HG03108 (cell line): ENCODE data around the gene WDR1.
A peak's percentile ranks its signal among the peaks of the same experiment; 100 is the strongest.

Source experiments
- ATAC-seq: cut with Tn5 transposase; IDR thresholded peaks from one replicate; pipeline ENCODE4 v1.9.1; 2021; ENCODE audit warnings: moderate library complexity; ENCODE audit not compliant: unreplicated experiment

WDR1 gene

DNA sequence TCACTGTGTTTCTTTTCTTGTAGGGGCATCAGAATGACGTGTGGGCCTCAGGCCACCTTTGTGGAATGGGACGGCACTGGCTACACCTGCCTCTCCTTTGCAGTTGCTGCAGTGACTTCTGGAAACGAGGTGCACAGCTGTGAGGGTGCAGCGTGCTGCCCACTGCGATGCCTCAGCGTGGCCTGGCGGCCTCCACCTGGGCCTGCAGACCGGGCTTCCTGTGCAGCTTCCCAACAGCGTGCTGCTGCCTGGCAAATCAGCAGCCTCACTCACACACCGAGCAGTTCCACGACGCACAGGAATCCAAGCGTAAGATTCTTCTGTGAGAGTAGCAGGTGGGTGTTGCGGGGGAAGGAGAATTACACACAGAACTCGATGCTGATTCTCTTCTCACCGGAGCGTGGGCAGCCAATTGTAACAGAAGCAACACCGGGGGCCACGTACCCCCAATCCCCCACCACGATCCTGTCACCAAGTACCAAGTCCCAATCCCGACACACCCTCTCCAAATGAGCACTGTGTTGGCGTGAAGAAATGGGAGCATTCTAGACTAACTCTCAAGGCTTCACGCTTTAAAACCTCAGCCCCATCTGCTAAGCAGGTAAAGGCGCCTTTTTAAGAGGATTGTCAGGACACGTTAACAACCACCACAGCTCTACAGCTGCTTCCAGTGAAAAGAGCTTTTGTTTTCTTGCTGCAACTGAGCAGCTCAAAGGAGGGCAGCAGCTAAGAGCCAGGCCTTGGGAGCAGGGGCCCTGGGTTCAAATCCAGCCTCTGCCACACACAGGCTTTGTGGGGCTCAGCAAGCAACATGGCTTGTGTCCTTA is 16.9 kb downstream of the WDR1 start:
- ATAC-seq: no peak

DNA sequence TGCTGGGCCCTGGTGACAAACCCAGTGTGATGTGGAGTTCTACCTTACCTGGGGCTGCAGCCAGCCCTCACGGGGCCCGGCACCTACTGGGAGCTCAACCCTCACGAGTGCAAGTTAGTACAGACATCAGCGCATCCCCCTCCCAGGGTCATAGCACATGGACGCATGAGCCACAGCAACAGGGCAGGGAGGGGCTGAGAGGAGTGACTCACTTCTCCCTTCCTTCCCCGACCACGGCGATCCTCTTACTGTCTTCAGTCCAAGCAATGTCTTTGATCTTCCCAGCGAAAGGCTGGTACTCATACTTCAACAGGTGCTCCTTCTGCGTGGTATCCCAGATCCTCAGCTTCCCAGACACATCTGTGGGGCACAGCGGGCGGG is 17.8 kb downstream of the WDR1 start:
- no peak for ATAC-seq

DNA sequence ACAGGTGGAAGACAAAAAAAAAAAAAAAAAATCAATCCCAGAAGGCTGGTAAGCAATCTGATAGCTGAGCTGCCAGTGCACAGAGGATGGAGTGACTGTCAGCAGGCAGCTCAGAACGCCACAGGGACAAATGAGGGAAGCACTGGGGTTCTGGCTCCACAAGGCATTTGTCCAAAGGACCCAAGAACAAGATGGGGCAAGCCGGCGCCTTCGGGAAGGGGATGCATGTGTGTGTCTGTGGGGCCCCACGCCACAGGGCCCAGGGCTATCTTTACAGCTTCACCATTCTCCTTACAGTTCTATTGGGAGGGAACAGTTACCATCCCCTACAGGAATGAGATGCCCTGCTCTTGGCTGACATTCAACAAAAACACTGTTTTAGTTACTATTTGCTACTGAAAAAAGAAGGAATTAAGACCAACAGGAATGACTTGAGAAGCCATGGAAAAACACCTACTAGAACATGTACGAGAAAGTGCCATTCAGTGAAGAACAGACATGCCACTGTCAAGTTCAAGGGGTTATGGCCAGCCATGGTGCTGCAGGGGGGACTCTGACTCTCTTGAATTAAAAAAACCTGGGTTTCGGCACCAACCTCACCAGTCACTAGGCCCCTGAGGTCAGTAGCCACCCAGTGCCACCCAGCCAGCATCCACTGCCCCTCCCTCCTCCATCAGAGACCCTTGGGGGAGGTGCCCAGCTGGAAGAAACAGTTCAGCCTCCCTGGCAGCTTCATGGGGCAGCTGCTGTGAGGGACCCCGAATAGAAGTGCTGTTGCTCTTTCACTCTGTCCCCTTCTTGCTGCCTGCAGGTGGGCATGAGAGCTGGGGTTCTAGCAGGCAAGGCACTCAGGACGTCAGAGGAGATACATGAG is 18.5 kb downstream of the WDR1 start:
- ATAC-seq: no peak

DNA sequence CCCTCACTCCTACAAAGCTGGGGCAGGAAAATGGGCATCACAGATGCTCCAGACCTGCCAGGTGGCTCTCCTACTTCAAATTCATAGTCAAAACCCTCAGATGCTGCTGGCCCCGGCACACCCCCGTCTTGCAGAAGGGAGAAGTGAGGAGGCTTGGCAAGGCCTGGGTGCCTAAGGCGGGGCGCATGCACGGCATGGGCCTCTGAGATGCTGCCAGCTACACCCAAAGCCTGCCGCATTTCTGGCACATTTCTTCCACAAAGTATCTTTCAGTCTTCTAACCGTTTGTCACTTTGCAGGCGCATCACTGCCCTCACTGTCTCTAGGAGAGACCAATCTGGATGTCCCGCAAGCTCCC is 19.6 kb downstream of the WDR1 start:
- ATAC-seq: no peak

DNA sequence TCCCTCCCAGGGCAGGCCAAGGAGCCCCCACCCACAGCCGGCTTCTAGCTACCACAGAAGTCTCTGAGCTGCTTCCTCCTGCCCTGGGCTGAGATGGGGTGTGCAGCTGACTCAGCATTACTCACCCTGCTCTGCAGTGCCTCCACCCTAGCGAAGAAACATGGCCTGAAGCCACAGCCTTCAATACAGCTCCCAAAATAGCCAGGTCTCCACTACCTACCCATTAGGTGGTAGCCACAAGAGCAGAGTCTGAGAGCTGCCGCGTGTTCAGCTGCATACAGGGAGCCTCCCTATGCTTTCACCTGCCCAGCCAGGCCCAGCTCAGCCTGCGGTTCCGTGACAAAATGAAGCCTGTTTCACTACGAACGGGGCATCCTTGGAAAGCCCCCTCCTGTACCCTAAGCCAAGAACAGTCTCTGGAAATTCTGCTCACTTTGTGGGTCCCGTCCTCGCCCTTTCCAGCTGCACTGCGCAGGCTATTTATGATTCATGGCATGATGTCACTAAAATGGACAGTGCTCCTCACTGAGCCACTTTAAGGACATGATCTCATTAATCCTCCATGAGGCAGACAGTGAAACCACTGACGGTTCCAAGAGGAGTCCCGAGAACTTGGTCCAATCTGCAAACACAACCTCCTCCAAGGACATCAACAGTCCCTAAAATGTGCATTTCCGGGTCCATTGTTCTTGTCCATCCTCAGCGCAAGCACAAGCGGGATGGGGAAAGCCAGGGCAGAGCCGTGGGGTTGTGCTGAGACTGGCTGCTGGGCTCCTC is 20.2 kb downstream of the WDR1 start:
- ATAC-seq: peak; percentile 70

DNA sequence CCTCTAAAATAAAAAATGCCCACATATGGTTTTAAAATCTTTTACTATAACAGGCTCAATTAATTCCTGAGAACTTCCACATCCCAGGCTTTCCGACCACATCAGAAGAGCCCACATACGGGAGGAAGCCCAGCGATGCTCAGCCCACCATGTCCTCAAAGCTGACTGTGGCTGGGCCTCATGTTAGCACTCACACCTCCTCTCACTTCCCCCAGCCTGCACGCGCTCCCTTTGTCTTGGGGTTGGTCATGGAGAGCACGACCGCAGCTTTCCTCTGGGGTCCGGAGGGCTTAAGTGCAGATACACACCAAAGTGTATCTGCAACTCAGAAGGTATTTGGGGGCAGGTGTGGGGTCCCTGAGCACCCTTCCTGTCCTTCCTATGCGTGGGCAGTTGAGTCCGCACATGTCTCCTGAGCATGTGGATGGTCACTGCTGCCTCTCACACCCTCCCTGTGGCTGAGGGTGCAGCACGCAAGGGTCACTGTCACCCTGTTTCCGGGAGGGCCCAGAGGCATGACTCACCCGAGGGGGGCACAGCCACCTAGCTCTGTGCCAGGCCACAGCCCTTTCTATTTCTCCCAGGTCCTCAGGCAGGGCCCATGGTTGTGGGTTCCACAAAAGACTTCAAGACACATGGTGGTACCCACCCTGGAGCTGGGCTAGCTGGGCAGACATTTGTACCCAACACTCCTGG is 21.2 kb downstream of the WDR1 start:
- ATAC-seq: no peak

DNA sequence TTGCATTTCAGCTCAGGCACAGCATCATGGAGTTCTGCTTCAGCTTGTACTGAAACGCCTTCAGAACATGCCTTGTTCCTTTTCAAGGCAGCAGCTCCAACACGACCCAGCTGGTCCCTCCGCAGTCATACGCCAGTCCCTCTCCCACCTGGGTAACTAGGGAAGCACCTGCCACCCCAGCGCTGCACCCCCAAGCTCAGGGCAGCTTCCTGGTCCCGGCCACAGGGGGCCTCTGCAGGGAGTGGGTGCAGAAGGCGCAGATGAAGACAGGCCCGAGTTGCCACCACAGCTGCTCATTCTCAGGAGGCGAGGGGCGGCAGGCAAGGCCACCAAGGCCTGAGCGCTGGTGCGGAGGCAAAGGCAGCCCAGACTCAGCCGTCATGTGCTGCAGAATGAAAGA is 21.8 kb downstream of the WDR1 start:
- no peak for ATAC-seq

DNA sequence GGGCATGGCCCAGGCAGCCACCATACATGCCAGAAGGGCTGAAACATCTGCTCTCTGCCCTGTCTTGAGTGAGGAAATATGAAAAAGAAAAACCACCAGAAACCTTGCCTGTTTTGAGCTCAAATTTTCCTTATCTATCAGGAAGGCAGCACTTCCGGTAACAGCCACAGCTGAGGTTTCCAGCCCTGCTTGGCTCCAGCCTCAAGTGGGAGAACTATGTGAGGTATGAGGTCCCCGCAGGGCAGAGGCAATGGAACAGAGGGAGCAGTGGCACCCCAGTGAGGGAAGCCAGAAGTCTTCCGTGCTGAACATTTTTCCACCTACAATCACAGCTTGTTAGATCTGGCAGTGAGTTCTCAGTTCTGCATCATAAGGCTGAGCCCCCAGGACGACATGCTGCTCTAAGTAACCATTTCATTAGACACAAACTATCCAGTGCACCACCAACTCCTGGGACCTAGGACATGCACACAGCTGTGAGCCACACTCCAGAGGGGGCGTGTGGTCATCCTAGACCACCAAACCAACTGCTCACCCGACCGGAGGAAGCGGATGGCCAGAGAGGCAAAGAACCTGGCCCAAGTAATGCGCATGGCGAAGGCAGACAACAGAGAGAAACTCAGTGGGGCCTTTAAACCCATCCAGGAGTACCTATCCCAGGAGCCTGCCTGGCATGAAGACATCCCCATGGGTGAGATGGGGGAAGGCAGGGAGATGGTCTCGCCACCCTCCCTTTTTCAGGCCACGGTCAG is 22.6 kb downstream of the WDR1 start:
- no peak for ATAC-seq

DNA sequence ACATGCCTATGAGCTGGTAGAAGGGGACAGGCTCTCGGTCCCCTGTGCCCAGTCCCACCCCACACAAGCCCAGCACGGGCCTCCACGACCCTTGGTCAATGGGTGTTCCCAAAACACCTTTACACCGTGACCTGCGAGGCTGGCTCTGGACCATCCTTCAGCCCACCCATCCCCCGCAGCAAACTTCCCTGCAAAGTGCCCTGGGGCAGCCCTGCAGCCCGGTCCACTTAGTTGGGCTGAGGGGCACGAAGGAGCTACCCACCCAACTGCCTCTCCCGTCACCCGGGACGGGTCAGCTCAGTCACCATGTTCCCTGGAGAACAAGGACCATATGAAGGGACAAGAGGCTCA is 23.4 kb downstream of the WDR1 start:
- no peak for ATAC-seq

DNA sequence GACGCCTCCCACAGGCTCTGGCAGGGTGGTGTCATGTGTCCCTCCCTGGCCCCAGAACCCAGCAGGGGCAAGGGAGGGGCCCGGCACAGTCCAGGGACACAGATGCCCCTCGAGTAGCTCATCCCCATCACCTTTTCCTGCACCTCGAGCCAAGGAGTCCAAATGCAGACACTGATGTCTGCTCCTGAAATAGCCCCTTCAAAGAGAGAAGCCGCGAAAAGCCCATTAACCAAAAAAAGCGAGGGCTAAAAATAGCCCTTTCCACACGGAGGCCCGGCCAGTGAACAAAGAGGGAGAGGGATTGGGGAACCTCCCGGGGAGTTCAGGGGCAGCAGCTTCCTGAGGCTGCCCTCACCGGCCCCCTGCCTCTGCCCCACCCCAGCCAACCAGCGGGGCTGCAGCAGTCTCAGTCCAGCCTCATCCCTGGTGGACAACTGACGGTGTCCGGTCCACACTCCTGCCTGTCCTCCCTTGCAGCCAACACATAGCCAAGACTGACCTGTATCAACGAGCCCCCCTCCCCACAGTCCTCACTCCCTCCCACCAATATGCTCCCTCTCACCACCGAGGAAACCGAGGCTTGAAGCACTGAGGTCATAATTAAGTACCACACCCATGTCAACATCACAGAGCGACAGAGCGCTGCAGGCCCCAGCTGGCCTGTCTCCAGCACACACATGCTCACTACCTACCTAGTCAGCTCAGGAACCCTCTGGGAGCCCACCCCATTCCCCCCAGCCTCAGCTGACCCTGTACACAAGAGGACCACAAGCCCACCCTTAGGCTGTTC is 23.9 kb downstream of the WDR1 start:
- no peak for ATAC-seq

DNA sequence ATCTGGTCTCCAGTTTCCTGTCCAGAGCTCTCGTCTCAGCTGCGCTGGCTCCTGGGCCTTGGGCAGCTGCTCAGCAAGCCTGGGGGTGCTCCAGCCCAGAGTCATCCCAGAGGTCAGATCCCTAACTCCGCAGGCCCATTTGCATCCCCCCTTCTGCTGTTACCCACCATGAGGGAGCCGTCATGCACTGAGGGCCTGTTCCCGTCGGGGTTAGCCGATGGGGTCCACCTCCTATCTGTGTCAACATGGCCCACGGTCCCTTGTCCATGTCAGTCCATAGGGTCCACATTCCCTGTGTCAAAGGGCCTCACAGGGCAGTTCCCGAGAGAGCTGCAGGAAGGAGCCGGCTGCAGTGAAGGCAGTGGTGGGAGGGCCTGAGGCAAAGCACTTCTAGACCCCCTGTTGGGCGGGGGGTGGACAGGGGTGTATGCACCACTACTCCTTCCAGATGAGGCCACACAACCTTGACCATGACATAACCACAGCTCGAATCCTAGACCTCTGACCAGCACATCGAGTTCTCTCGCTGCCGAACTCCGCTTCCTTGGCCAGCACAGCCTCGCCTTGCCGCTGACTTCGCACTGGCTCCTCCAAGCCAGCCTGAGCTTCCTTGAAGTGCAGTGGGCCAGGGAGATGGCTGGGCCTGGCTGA is 24.9 kb downstream of the WDR1 start:
- ATAC-seq: no peak

DNA sequence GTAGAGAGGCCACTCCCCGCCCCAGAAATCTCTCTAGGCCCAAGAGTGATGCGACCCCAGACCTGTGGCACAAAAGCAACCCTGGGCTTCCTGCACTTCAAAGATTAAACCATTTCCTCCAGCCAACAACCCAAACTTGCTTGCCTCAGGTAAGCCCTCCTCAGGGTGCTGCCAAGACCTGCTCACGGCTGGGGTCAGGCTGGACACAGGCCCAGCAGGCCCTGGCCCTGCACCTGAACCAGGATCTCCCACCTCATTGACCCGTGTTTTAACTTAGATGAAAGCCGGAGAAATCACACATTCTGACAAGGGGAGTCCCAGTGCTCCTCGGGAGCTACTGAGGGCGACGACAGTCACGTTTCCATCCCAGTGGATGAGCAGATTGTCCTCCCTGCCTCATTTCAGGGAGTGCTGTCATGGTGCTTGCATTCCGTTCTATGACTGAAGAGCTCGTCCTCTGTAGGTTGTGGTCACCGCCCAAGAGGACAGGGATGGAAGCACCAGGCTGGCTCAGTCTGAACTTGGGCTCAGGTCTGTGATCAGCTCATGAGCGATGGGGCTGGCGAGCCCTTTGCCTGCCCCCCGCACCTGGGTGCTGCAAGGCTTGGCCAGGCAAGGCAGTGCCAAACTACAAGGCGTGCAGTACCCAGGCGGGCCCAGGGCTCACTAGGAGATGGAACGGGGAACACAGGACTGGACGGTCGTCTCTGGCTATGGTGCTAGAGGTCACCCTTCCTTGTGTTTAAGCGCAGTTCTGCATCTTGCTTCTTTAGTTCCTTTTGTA is 25.9 kb downstream of the WDR1 start:
- no peak for ATAC-seq

DNA sequence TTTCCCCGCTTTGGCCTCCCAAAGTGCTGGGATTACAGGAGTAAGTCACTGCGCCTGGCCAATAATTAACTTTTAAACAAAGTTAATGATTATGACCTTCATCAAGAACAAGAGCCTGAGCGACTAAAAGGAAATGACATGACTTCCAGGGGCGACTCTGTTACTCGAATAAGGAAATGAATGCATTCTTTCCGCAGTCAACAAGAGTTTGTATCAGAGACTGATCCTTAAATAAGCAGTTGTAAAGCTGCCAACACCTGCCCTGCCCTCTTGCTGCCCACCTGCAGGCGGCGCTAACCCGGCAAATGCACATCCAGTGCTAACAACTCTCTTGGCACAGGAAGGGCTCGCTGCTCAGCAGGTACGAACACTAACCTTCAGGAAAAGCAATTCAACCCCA is 27.3 kb downstream of the WDR1 start:
- no peak for ATAC-seq

DNA sequence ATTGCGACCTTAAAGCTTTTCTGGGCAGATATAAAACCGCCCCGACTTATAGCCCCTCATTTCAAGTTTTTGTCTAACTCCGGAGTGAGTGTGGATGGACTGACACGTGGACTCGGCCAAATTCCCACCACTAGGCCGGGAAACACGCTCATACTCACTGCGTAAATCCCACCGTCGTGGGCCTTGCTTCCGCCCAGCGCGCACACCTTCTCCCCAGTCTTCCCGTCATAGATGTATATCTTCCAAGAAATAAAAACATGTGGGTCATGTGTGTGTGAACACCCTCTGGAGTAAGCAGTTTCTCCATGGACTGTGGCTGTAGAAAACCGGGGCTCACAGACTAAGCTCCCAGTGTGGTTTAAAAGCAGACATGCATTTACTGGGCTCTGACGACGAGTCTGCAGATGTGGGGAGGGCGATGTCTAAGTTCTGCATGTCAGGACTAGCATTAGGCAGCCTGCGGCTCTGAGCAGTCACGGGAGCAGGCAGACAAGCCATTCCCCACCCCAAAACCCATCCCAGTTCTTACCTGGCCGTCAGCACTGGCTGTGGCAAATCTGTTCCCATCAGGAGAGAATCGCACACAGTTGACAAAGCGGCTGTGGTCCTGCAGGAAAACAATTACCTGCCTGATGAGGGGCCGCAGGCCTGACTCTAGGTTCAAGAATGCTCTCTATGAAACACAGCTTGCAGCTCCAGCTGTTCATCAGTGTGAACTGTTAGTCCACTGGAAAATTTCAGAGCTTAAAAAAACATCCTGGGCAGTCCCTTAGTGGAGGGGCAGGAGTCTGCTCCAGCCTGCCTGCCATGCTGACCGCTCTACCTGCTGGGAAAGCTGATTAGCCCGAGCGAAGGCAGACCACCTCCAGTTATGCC is 28.2 kb downstream of the WDR1 start:
- no peak for ATAC-seq

DNA sequence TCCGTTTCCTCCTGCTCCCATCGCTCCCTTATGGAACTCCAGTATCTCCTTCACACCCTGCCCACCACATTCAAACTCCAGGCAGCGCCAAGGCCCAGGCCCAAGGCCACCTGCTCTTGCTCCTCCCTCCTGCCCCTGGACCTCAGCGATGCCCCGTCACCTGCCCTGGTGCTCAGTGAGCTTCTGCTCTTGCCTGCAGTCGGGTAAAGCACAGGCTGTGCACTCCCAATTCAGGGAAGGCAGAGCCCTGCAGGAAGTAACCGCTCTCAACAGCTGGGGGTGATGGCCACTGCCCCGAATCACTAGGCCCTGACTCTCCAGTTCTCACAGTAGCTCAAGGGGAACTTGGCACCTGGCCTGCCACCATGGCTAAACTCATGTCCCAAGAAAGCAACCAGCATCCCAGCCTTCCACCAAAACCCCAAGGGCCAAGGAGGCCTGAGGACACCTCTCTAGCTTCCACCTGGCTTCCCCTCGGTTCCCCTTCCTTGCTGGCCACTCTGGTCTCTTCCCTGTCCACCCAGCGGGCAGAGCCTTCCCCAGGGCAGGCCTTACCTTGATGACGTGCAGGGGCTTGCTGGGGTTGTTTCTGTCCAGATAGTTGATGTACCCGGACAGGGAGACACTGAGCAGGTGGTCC is 29.3 kb downstream of the WDR1 start:
- no peak for ATAC-seq

DNA sequence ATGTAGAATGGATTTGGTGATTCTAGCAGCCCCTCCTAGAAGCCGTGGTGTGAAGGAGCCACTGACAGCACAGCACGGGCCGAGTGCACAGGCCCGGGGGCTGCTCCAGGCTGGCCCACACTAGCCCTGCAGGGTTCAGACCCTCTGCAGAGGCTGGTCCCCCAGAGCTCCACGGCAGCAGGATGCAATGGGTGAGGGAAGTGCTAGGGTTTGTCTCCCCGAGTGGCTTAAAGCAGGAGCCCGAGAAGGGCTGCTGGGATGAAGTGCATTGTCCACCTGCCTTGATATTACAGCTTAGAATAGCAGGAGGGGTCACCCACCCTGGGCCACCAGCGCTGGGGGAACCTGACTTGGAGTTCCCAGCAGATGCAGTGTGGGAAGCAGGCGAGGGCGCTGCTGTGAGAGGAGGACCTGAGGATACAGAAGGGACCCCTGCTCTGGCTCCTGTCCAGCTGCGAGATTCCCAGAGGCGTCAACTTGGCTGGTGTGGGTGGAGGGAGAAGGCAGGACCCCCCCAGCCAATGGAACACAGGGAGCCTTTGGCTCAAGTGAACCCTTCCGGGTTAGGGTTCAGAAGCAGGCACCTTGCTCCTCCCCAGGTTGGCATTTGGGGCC is 30.0 kb downstream of the WDR1 start:
- ATAC-seq: no peak
